AG04450 (cell line): ENCODE data around the gene TLE2. TPM values are rescaled to one million over a fixed set of nuclear protein-coding genes. Genes with fewer than 3 reads are reported as not detected.

ENCODE experiments used
- CTCF ChIA-PET: fragments of 300-600, 350-600 bp; formaldehyde crosslinking; extraction: SDS; loops from one replicate; lab custom pipeline; 2022; ENCODE audit warnings: antibody characterized with exemption, inconsistent platforms; lab: Charles Lee
- POLR2A ChIA-PET: fragments of 350-600 bp; formaldehyde crosslinking; extraction: SDS; loops from one replicate; lab custom pipeline; 2021; ENCODE audit warnings: antibody characterized with exemption, inconsistent platforms; lab: Yijun Ruan, JAX
- DNase-seq: peaks from one replicate; pipeline ENCODE4 v3.0.0-alpha.2; 2011; ENCODE audit warnings: low read depth, low spot score
- H3K27ac ChIP-seq: one replicate; pipeline ENCODE4 v1.5.1; 2012; ENCODE audit warnings: low read depth, low read length, control low read depth
- H3K27me3 ChIP-seq: one replicate; pipeline ENCODE4 v1.6.0; 2012; ENCODE audit warnings: low read length; ENCODE audit not compliant: control insufficient read depth, insufficient read depth
- H3K4me3 ChIP-seq: 2 replicates; pipeline ENCODE4 v1.5.1; 2011; ENCODE audit warnings: mild to moderate bottlenecking, low read depth, low read length, control low read depth
- H3K9me3 ChIP-seq: 2 replicates; pipeline ENCODE4 v1.5.1; 2012; ENCODE audit warnings: low read length; ENCODE audit not compliant: control insufficient read depth, insufficient read depth
- CTCF ChIP-seq: IDR thresholded peaks from 2 replicates; pipeline ENCODE4 v1.5.1; 2011; ENCODE audit warnings: low read depth, low read length, control low read depth, inconsistent platforms
- polyA plus RNA-seq: library from polyadenylated mRNA; depleted of rRNA; stranded (reverse); fragments of >200 nt; gene quantifications from 2 replicates; pipeline ENCODE4 v1.2.3, GENCODE V29; 2011

The TLE2 gene
- polyA plus RNA-seq, 1 experiment: 0.47 TPM

- TF ChIP-seq CTCF: no peak
- H3K4me3 ChIP-seq: peak overlapping the region; percentile 40
- DNase-seq: peak; percentile 23
- H3K27me3 ChIP-seq: no peaks in the 10 kb centered on the region
- POLR2A ChIA-PET: no interaction called here
- H3K9me3 ChIP-seq: peaks cover 4% of the 10 kb centered on the region; the same call in 1 of the 2 replicates
- CTCF ChIA-PET: no interaction called here
- H3K27ac ChIP-seq: no peak overlapping the region
These were observed 18.6 kb upstream of the TLE2 start for GRCh38 chr19:3047496-3048189.

GRCh38 chr19:3046698-3047495, 17.8 kb upstream of the TLE2 start:
- Histone ChIP-seq H3K9me3 (peaks cover 4% of the 10 kb centered on the region; the same call in 1 of the 2 replicates), H3K27me3 (no peaks in the 10 kb centered on the region), H3K27ac (no peak overlapping the region), H3K4me3 (peak overlapping the region; percentile 40)
- ChIA-PET POLR2A (no interaction called here), CTCF (no interaction called here)
- no peak for DNase-seq
- no peak for TF ChIP-seq CTCF

GRCh38 chr19:3045885-3046697, 17.0 kb upstream of the TLE2 start:
- no peak overlapping the region for H3K4me3 ChIP-seq
- peaks cover 2% of the 10 kb centered on the region; the same call in 1 of the 2 replicates for H3K9me3 ChIP-seq
- TF ChIP-seq CTCF: no peak
- no peak overlapping the region for H3K27ac ChIP-seq
- CTCF ChIA-PET: no interaction called here
- POLR2A ChIA-PET: interaction anchor here (0.6 kb wide), 1 partner anchor 570 kb away, joined by 3 read pairs; the partner anchor contains the start of gene GADD45B
- DNase-seq: no peak
- no peaks in the 10 kb centered on the region for H3K27me3 ChIP-seq

- POLR2A ChIA-PET: no interaction called here
These were observed 16.1 kb upstream of the TLE2 start for GRCh38 chr19:3045191-3045590.

More at GRCh38 chr19:3045191-3045590, 16.1 kb upstream of the TLE2 start:
- Histone ChIP-seq H3K9me3 (no peaks in the 10 kb centered on the region), H3K27ac (no peak overlapping the region), H3K4me3 (no peak overlapping the region), H3K27me3 (no peaks in the 10 kb centered on the region)
- TF ChIP-seq CTCF: no peak
- CTCF ChIA-PET: no interaction called here
- no peak for DNase-seq
